MCF 10A (cell line): ENCODE results near the gene MYLK. TPM values are rescaled to one million over a fixed set of nuclear protein-coding genes. Genes with fewer than 3 reads are reported as not detected.

ENCODE experiments used
- BruUV-seq: library from RNA; stranded (reverse); fragments of 400-500 nt; replicated peaks from 2 replicates; lab custom pipeline; 2021; lab: Mats Ljungman, UMichigan
- CTCF ChIA-PET: fragments of 300-600 bp; sonication (Branson Sonifier 250); formaldehyde crosslinking; extraction: SDS; loops from one replicate; lab custom pipeline; 2021; ENCODE audit warnings: antibody characterized with exemption, inconsistent platforms; lab: Yijun Ruan, JAX
- POLR2A ChIA-PET: fragments of 300-600, 350-650 bp; sonication (Branson Sonifier 250); formaldehyde crosslinking; extraction: SDS; loops from one replicate; lab custom pipeline; 2020; ENCODE audit warnings: antibody characterized with exemption, inconsistent platforms; lab: Yijun Ruan, JAX
- DNase-seq: peaks from one replicate; pipeline ENCODE4 v3.0.0-alpha.2; 2018; ENCODE audit not compliant: unreplicated experiment
- H3K27ac Mint-ChIP-seq: one replicate; pipeline ENCODE4 v1.8.0; 2022; ENCODE audit warnings: mild to moderate bottlenecking, low read depth, mixed read lengths; ENCODE audit not compliant: unreplicated experiment
- H3K27me3 Mint-ChIP-seq: one replicate; pipeline ENCODE4 v1.8.0; 2022; ENCODE audit warnings: mixed read lengths; ENCODE audit not compliant: insufficient read depth, unreplicated experiment
- H3K36me3 Mint-ChIP-seq: one replicate; pipeline ENCODE4 v1.8.0; 2022; ENCODE audit warnings: mild to moderate bottlenecking, moderate library complexity, mixed read lengths; ENCODE audit not compliant: insufficient read depth, unreplicated experiment
- H3K4me1 Mint-ChIP-seq: one replicate; pipeline ENCODE4 v1.8.0; 2022; ENCODE audit warnings: mixed read lengths; ENCODE audit not compliant: insufficient read depth, unreplicated experiment
- H3K4me3 Mint-ChIP-seq: one replicate; pipeline ENCODE4 v1.8.0; 2022; ENCODE audit warnings: mild to moderate bottlenecking, moderate library complexity, mixed read lengths; ENCODE audit not compliant: unreplicated experiment
- H3K9me3 Mint-ChIP-seq: one replicate; pipeline ENCODE4 v1.8.0; 2022; ENCODE audit warnings: mixed read lengths; ENCODE audit not compliant: unreplicated experiment
- intact Hi-C: fragments of 100-400 bp; cut with micrococcal nuclease; formaldehyde crosslinking; loops from 2 replicates; pipeline ENCODE4 v1.14.1; 2022
- total RNA-seq: library from RNA; stranded (reverse); gene quantifications from 2 replicates; pipeline ENCODE4 v1.2.3, GENCODE V29; 2022
- TF ChIP-seq, protein P1 (sequence below): fragments of 200-600 bp; IDR thresholded peaks from one replicate; pipeline ENCODE4 v1.8.0; 2022; ENCODE audit warnings: antibody characterized with exemption, mild to moderate bottlenecking; ENCODE audit not compliant: unreplicated experiment

The MYLK gene
- total RNA-seq, 1 experiment from 2014 or later: 2.3 TPM

- intact Hi-C loops: no loop called here
- POLR2A ChIA-PET: interaction anchor here (1.1 to 5.8 kb wide), 2 partner anchors 11 to 20 kb away, joined by 6 to 39 read pairs; no protein-coding TSS in a partner anchor
- BruUV-seq: no TSS peak
- TF ChIP-seq, protein P1, sequence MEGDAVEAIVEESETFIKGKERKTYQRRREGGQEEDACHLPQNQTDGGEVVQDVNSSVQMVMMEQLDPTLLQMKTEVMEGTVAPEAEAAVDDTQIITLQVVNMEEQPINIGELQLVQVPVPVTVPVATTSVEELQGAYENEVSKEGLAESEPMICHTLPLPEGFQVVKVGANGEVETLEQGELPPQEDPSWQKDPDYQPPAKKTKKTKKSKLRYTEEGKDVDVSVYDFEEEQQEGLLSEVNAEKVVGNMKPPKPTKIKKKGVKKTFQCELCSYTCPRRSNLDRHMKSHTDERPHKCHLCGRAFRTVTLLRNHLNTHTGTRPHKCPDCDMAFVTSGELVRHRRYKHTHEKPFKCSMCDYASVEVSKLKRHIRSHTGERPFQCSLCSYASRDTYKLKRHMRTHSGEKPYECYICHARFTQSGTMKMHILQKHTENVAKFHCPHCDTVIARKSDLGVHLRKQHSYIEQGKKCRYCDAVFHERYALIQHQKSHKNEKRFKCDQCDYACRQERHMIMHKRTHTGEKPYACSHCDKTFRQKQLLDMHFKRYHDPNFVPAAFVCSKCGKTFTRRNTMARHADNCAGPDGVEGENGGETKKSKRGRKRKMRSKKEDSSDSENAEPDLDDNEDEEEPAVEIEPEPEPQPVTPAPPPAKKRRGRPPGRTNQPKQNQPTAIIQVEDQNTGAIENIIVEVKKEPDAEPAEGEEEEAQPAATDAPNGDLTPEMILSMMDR: no peak
- H3K4me3 Mint-ChIP-seq: no peak overlapping the region
- no peak for DNase-seq
- H3K36me3 Mint-ChIP-seq: peaks cover 80% of the 10 kb centered on the region
- H3K9me3 Mint-ChIP-seq: no peaks in the 10 kb centered on the region
- no peak overlapping the region for H3K27ac Mint-ChIP-seq
- no peaks in the 10 kb centered on the region for H3K27me3 Mint-ChIP-seq
- H3K4me1 Mint-ChIP-seq: peaks cover 18% of the 10 kb centered on the region
- CTCF ChIA-PET: interaction anchor here (1.1 to 7.1 kb wide), 2 partner anchors 13 to 42 kb away, joined by 3 to 62 read pairs; no protein-coding TSS in a partner anchor
These were observed 312.2 kb downstream of the MYLK start for GRCh38 chr3:123571973-123572365.

DNA sequence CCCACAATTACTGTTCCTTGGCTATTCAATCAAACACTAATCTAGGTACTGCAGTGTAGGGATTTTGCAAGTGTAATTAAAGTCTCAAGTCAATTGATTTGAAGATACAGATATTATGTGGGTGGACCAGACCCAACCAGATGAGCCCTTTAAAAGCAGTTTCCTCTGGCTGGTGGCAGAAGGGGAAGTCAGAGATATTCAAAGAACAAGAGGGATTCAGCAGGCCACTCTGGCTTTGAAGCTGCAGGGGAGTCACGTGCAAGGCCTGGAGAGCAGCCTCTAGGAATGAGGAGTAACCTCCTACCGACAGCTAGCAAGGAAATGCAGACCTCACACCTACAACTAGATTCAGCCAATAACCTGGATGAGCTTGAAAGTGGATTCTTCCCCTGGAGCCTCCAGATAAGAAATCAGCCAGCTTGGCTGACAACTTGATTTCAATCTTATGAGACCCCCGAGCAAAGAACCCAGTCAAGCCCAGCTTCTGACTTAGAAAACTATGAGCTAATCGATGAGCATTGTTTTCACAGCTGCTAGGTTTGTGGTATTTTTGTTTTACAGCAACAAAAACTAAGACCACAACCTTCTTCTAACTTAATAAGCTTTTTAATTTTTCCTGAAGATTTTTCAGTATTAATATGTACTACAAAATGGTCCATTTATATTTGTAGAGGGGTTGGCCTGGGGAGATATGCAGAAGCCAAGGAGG is 312.7 kb downstream of the MYLK start:
- peak overlapping the region; percentile 31 for H3K27ac Mint-ChIP-seq
- no peaks in the 10 kb centered on the region for H3K27me3 Mint-ChIP-seq
- BruUV-seq: no TSS peak
- intact Hi-C loops: no loop called here
- H3K4me1 Mint-ChIP-seq: peaks cover 13% of the 10 kb centered on the region
- CTCF ChIA-PET: interaction anchor here (0.6 to 7.1 kb wide), 4 partner anchors 12 to 241 kb away, joined by 3 to 62 read pairs (median 3); no protein-coding TSS in a partner anchor
- no peak overlapping the region for H3K4me3 Mint-ChIP-seq
- POLR2A ChIA-PET: interaction anchor here (0.6 to 5.8 kb wide), 3 partner anchors 10 to 14 kb away, joined by 3 to 39 read pairs (median 3); no protein-coding TSS in a partner anchor
- no peak for DNase-seq
- H3K36me3 Mint-ChIP-seq: peaks cover 80% of the 10 kb centered on the region
- H3K9me3 Mint-ChIP-seq: no peaks in the 10 kb centered on the region
- TF ChIP-seq, protein P1: no peak

GRCh38 chr3:123568875-123569274 is 315.3 kb downstream of the MYLK start:
- DNase-seq: no peak
- TF ChIP-seq, protein P1: no peak
- CTCF ChIA-PET: interaction anchor here (0.6 to 2.7 kb wide), 4 partner anchors 10 to 1594 kb away, joined by 3 to 32 read pairs (median 4); no protein-coding TSS in a partner anchor
- intact Hi-C loops: no loop called here
- Mint-ChIP-seq H3K4me1 (peaks cover 19% of the 10 kb centered on the region), H3K27me3 (no peaks in the 10 kb centered on the region), H3K36me3 (peaks cover 81% of the 10 kb centered on the region), H3K27ac (no peak overlapping the region), H3K4me3 (no peak overlapping the region), H3K9me3 (no peaks in the 10 kb centered on the region)
- POLR2A ChIA-PET: interaction anchor here (0.9 kb wide), 1 partner anchor 19 kb away, joined by 3 read pairs; no protein-coding TSS in a partner anchor
- no TSS peak for BruUV-seq

GRCh38 chr3:123568034-123568433 is 316.1 kb downstream of the MYLK start:
- intact Hi-C loops: no loop called here
- Mint-ChIP-seq H3K36me3 (peaks cover 81% of the 10 kb centered on the region), H3K9me3 (no peaks in the 10 kb centered on the region), H3K27me3 (no peaks in the 10 kb centered on the region), H3K27ac (no peak overlapping the region), H3K4me1 (peaks cover 20% of the 10 kb centered on the region), H3K4me3 (no peak overlapping the region)
- TF ChIP-seq, protein P1: no peak
- no peak for DNase-seq
- POLR2A ChIA-PET: interaction anchor here (0.6 to 0.9 kb wide), 2 partner anchors 15 to 27 kb away, joined by 3 to 4 read pairs; no protein-coding TSS in a partner anchor
- no TSS peak for BruUV-seq
- CTCF ChIA-PET: interaction anchor here (0.7 to 2.7 kb wide), 2 partner anchors 9 to 1560 kb away, joined by 3 to 32 read pairs; no protein-coding TSS in a partner anchor
